ENCODE measurements around the gene LINC00237.

The LINC00237 gene

DNA sequence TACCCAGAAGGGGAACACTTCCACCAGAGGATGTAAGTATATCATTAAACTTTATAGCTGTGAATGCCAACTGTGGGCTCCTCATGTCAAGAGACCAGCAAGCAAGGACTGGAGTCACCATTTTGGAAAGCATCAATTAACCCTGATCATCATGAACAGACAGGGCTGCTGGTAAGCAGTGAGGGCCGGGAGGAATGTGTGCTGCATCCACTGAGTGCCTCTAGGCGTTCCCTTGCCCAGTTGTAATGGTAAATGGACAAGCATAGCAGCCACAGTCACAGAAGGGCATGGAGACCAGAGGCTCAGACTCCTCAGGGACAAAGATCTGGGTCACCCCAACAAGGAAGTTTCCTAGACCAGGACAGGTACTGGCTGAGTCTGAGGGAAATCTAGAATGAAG lies 23.6 kb downstream of the LINC00237 start:
- in situ Hi-C loops (cut with MboI; ENCODE audit: low sequenced_read_pairs, unreplicated experiment) = no loop called here
- TF ChIP-seq, protein P1, sequence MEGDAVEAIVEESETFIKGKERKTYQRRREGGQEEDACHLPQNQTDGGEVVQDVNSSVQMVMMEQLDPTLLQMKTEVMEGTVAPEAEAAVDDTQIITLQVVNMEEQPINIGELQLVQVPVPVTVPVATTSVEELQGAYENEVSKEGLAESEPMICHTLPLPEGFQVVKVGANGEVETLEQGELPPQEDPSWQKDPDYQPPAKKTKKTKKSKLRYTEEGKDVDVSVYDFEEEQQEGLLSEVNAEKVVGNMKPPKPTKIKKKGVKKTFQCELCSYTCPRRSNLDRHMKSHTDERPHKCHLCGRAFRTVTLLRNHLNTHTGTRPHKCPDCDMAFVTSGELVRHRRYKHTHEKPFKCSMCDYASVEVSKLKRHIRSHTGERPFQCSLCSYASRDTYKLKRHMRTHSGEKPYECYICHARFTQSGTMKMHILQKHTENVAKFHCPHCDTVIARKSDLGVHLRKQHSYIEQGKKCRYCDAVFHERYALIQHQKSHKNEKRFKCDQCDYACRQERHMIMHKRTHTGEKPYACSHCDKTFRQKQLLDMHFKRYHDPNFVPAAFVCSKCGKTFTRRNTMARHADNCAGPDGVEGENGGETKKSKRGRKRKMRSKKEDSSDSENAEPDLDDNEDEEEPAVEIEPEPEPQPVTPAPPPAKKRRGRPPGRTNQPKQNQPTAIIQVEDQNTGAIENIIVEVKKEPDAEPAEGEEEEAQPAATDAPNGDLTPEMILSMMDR (IDR thresholded peaks at IDR 0.05; ENCODE audit: borderline replicate concordance, control extremely low read depth, extremely low read depth, insufficient read depth, missing control alignments) = no peak
- DNase-seq (ENCODE audit: low spot score) = no peak

DNA sequence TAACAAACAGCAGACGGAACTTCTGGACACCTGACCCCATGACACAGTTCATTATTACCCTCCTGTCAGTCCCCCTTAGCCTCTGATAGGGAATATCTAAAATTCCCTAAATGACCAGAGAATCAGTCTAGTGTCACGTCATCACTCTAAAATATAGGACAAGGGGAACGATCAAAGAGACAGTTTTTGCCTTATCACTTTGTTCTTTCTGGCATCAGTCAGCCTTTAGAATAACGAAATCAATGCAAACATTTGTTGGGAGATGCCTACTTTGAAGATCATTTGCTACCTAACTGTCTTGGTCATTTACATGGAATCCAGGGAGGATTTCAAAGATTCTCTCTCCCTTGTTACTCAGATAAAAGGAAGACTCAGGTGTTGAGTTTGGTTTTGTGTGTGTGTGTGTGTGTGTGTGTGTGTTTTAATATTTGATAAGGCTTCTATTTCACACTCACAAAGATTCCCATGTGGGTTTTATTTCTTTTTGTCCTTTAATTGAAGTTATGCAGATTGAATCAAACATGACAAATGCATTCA lies 28.3 kb downstream of the LINC00237 start:
- in situ Hi-C loops (cut with MboI; ENCODE audit: low sequenced_read_pairs, unreplicated experiment) = no loop called here
- TF ChIP-seq, protein P1 (IDR thresholded peaks at IDR 0.05; ENCODE audit: borderline replicate concordance, control extremely low read depth, extremely low read depth, insufficient read depth, missing control alignments) = no peak

DNA sequence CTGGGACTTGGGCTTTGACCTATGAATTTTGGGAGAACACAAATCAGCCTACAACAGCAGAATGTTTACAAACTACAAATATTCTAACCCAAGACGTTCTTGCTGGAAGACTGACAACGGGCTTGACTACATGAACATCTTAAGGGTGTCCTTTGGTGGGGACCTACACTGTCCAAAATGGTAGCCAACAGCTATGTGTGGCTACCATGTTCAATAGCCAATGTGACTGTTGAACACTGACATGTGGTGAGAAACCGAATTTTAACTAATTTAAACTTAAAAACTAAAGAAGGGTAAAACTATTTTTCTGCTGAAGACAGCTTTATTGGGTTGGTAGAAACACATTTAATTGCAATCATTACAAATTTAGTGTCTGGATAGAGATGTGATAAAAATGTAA lies 30.1 kb downstream of the LINC00237 start:
- DNase-seq (ENCODE audit: low spot score) = no peak
- in situ Hi-C loops (cut with MboI; ENCODE audit: low sequenced_read_pairs, unreplicated experiment) = no loop called here
- TF ChIP-seq, protein P1 (IDR thresholded peaks at IDR 0.05; ENCODE audit: borderline replicate concordance, control extremely low read depth, extremely low read depth, insufficient read depth, missing control alignments) = no peak

More for the DNA sequence above, 28.3 kb downstream of the LINC00237 start:
- no peak for DNase-seq (ENCODE audit: low spot score)

DNA sequence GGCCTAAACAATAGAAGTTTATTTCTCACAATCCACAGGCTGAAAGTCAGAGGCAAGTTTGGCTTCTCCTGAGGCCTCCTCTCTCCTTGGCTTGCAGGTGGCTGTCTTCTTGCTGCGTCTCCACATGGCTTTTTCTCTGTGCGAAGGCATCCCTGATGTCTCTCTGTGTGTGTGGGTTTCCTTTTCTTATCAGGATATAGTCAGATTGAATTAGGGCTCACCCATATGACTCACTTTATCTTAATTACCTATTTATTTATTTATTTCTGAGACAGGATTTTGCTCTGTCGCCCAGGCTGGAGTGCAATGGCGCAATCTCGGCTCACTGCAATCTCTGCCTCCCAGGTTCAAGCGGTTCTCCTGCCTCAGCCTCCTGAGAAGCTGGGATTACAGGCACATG lies 30.7 kb downstream of the LINC00237 start:
- TF ChIP-seq, protein P1 (IDR thresholded peaks at IDR 0.05; ENCODE audit: borderline replicate concordance, control extremely low read depth, extremely low read depth, insufficient read depth, missing control alignments) = no peak
- in situ Hi-C loops (cut with MboI; ENCODE audit: low sequenced_read_pairs, unreplicated experiment) = no loop called here

DNA sequence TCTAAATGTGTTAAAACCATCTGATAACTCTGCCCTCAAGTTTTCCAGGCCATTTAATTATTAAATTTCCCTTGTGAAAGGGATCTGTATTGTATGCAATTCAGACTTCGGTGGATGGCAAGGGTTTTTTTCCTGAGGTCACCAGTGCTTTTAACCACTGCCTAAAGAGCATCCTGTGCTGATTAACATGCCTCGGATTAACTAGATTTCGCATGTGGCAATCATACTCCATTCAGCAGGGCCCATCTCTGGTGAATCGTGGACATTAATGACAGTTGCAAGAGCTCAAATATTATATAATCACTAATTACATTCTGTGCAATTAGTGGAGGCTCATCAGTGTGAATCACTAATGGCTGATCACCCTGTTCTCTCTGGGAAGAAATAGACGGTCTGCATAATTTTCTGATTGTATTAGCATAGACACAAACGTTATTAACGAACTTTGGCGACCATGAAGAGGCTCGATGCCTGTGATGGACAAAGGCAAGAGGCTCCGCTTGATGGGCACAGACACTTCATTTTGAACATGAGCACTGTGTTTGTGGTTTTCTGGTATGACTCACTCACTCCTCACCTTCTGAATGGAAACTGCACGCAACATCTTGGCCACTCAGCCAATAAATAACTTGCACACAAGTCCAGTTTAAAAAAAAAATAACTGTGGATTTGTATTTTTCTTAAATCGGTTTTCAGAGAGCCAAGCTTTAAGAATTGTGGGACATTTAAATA lies 31.4 kb downstream of the LINC00237 start:
- DNase-seq (ENCODE audit: low spot score) = peak; percentile 38
- in situ Hi-C loops (cut with MboI; ENCODE audit: low sequenced_read_pairs, unreplicated experiment) = no loop called here
- TF ChIP-seq, protein P1 (IDR thresholded peaks at IDR 0.05; ENCODE audit: borderline replicate concordance, control extremely low read depth, extremely low read depth, insufficient read depth, missing control alignments) = no peak

More for the DNA sequence above, 30.7 kb downstream of the LINC00237 start:
- no peak for DNase-seq (ENCODE audit: low spot score)

DNA sequence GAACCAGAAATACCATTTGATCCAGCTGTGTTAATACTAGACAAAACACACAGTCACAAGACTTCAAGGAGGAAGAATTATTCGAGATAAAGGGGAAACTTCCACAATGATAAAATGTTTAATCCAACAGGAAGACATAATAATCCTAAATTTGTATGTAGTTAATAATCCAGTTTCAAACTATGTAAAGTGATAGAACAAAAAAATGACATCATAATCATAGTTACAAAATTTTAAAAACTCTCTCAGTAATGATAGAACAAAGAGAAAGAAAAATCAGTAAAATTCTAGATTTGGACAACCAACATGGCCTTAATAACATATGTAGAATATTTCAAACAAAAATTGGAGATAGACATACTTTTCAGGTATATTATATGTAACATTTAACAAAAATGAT lies 38.9 kb downstream of the LINC00237 start:
- TF ChIP-seq, protein P1 (IDR thresholded peaks at IDR 0.05; ENCODE audit: borderline replicate concordance, control extremely low read depth, extremely low read depth, insufficient read depth, missing control alignments) = no peak
- in situ Hi-C loops (cut with MboI; ENCODE audit: low sequenced_read_pairs, unreplicated experiment) = no loop called here
- no peak for DNase-seq (ENCODE audit: low spot score)
